ENCODE measurements around the gene ZCCHC7. TPM values are rescaled to one million over a fixed set of nuclear protein-coding genes. Genes with fewer than 3 reads are reported as not detected.

Gene ZCCHC7
- total and polyA plus RNA-seq, 9 of the 15 experiments (the other 6 are each of a cell fraction or from before 2014, with no cell fraction given): 34.1 to 68.9 (median 48.8) TPM

GRCh38 chr9:37241340-37241739 lies 121.0 kb downstream of the ZCCHC7 start:
- intact Hi-C loops (cut with micrococcal nuclease) (no loop called here), in situ Hi-C loops (cut with MboI) (no loop called here)
- Histone ChIP-seq H4K20me1 (replicated peaks; ENCODE audit: control insufficient read depth, insufficient read depth, low read length) (no peaks in the 10 kb centered on the region), H2AFZ (ENCODE audit: low read depth, low read length) (no peak overlapping the region), H3K36me3 (ENCODE audit: control insufficient read depth, insufficient read depth, low read length) (peaks cover 10% of the 10 kb centered on the region; the same call in 2 of the 3 replicates), H3K4me3 (no peak overlapping the region), H3K9me1 (ENCODE audit: control insufficient read depth, insufficient read depth, low read length) (no peaks in the 10 kb centered on the region), H3K27me3 (ENCODE audit: control insufficient read depth in 2 of 2, insufficient read depth in 2 of 2, low read length in 2 of 2) (no peaks in the 10 kb centered on the region), H3K9ac (ENCODE audit: insufficient read depth in 1 of 2, low read depth in 2 of 2, low read length in 2 of 2) (no peak overlapping the region), H3K27ac (ENCODE audit: extremely low read depth, low read depth, low read length) (no peak overlapping the region), H3K4me2 (ENCODE audit: insufficient read depth, low read length) (no peak overlapping the region), H3K79me2 (ENCODE audit: control insufficient read depth, insufficient read depth, low read length) (peaks cover 97% of the 10 kb centered on the region), H3K9me3 (replicated peaks; ENCODE audit: control insufficient read depth, insufficient read depth, low read depth, low read length) (no peaks in the 10 kb centered on the region), H3K4me1 (replicated peaks in 1 of 2; ENCODE audit: control insufficient read depth in 2 of 2, insufficient read depth in 2 of 2, low read length in 2 of 2) (peaks cover 0 to 24% of the 10 kb centered on the region in 2 experiments; a peak in 2 of 5 replicates)
- FAIRE-seq (no peak), DNase-seq (ENCODE audit: extremely low read depth in 1 of 4, low spot score in 3 of 4) (no peak), ATAC-seq (no peak)
- 46% methylated on average over 1 of the region's 1 CpG for WGBS (ENCODE audit: insufficient coverage, low coverage, missing lambda C conversion rate)
- BruUV-seq (replicated peaks): no TSS peak
- ChIA-PET POLR2A (interaction anchor here (0.6 to 1.6 kb wide), 5 partner anchors 12 to 121 kb away, joined by 3 to 9 read pairs (median 3); partner anchors contain the start of gene ZCCHC7), CTCF (ENCODE audit: low intra/inter-chr PET ratio) (no interaction called here)
- TF ChIP-seq MXD1 (CRISPR knock-in tag; IDR thresholded peaks at IDR 0.05; ENCODE audit: borderline replicate concordance, poor library complexity, severe bottlenecking) (no peak), SLC30A9 (CRISPR knock-in tag; IDR thresholded peaks at IDR 0.05) (no peak), CBX5 (IDR thresholded peaks at IDR 0.05; ENCODE audit: borderline replicate concordance, low read depth) (no peak), MAFG (tag; conservative IDR thresholded peaks at IDR 0.05) (peak; percentile 90), KLF6 (CRISPR knock-in tag; IDR thresholded peaks at IDR 0.05; ENCODE audit: borderline replicate concordance) (no peak), CGGBP1 (CRISPR knock-in tag; IDR thresholded peaks at IDR 0.05) (no peak), STAG1 (CRISPR knock-in tag; IDR thresholded peaks at IDR 0.05; ENCODE audit: borderline replicate concordance) (no peak), AFF4 (CRISPR knock-in tag; IDR thresholded peaks at IDR 0.05) (no peak), DNMT1 (IDR thresholded peaks at IDR 0.05) (no peak), THRA (IDR thresholded peaks at IDR 0.05) (no peak), MYNN (IDR thresholded peaks at IDR 0.05) (no peak), MYNN (CRISPR knock-in tag; IDR thresholded peaks at IDR 0.05) (no peak), ERF (CRISPR knock-in tag; IDR thresholded peaks at IDR 0.05) (no peak), TFAM (CRISPR knock-in tag; conservative IDR thresholded peaks at IDR 0.05) (no peak), NR0B1 (IDR thresholded peaks at IDR 0.05; ENCODE audit: partially characterized antibody) (no peak)
